ENCODE data around the gene ARX.

Gene ARX

GRCh38 chrX:25012793-25013631 is 2.8 kb downstream of the ARX start:
- no peaks in the 10 kb centered on the region for H3K4me1 ChIP-seq (ENCODE audit: low read depth, poor library complexity, severe bottlenecking)
- H3K79me2 ChIP-seq (ENCODE audit: insufficient read depth, low read depth): no peaks in the 10 kb centered on the region
- H3K27ac ChIP-seq: no peak overlapping the region
- no peak overlapping the region for H3K4me3 ChIP-seq (IDR thresholded peaks at IDR 0.05; ENCODE audit: insufficient read depth, low read depth, low read length)
- TF ChIP-seq, protein P1, sequence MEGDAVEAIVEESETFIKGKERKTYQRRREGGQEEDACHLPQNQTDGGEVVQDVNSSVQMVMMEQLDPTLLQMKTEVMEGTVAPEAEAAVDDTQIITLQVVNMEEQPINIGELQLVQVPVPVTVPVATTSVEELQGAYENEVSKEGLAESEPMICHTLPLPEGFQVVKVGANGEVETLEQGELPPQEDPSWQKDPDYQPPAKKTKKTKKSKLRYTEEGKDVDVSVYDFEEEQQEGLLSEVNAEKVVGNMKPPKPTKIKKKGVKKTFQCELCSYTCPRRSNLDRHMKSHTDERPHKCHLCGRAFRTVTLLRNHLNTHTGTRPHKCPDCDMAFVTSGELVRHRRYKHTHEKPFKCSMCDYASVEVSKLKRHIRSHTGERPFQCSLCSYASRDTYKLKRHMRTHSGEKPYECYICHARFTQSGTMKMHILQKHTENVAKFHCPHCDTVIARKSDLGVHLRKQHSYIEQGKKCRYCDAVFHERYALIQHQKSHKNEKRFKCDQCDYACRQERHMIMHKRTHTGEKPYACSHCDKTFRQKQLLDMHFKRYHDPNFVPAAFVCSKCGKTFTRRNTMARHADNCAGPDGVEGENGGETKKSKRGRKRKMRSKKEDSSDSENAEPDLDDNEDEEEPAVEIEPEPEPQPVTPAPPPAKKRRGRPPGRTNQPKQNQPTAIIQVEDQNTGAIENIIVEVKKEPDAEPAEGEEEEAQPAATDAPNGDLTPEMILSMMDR (conservative IDR thresholded peaks at IDR 0.05; ENCODE audit: low read depth, low read length): no peak
- H3K27me3 ChIP-seq (ENCODE audit: insufficient read depth, low read depth): no peaks in the 10 kb centered on the region
- H3K9ac ChIP-seq: no peak overlapping the region
- H3K4me2 ChIP-seq: no peak overlapping the region
- no peaks in the 10 kb centered on the region for H3K36me3 ChIP-seq (ENCODE audit: insufficient read depth)
- no peaks in the 10 kb centered on the region for H4K20me1 ChIP-seq (ENCODE audit: insufficient read depth)
- peak overlapping the region; percentile 49 for H2AFZ ChIP-seq (ENCODE audit: low read depth)

DNA sequence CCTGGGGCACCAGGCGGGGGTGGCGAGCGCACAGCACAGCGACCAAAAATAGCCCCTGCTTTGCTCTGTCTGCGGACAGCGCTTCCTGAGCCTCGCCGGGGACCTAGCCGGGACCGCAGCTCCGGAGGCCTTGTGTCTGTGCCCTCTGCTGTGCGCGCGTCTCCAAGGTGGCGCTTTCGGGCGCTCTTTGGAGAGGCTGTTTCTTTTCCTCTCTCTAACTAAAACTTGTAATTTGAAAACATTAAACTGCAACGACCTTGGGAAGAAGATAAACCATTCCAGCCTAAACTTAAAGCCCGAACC is 3.4 kb downstream of the ARX start:
- Histone ChIP-seq H3K4me2 (no peak overlapping the region), H3K36me3 (ENCODE audit: insufficient read depth) (no peaks in the 10 kb centered on the region), H3K9ac (no peak overlapping the region), H3K4me1 (ENCODE audit: low read depth, poor library complexity, severe bottlenecking) (no peaks in the 10 kb centered on the region), H3K79me2 (ENCODE audit: insufficient read depth, low read depth) (no peaks in the 10 kb centered on the region), H3K27ac (no peak overlapping the region), H3K27me3 (ENCODE audit: insufficient read depth, low read depth) (no peaks in the 10 kb centered on the region), H3K4me3 (IDR thresholded peaks at IDR 0.05; ENCODE audit: insufficient read depth, low read depth, low read length) (no peak overlapping the region), H2AFZ (ENCODE audit: low read depth) (no peak overlapping the region), H4K20me1 (ENCODE audit: insufficient read depth) (no peaks in the 10 kb centered on the region)
- TF ChIP-seq, protein P1 (conservative IDR thresholded peaks at IDR 0.05; ENCODE audit: low read depth, low read length): no peak

DNA sequence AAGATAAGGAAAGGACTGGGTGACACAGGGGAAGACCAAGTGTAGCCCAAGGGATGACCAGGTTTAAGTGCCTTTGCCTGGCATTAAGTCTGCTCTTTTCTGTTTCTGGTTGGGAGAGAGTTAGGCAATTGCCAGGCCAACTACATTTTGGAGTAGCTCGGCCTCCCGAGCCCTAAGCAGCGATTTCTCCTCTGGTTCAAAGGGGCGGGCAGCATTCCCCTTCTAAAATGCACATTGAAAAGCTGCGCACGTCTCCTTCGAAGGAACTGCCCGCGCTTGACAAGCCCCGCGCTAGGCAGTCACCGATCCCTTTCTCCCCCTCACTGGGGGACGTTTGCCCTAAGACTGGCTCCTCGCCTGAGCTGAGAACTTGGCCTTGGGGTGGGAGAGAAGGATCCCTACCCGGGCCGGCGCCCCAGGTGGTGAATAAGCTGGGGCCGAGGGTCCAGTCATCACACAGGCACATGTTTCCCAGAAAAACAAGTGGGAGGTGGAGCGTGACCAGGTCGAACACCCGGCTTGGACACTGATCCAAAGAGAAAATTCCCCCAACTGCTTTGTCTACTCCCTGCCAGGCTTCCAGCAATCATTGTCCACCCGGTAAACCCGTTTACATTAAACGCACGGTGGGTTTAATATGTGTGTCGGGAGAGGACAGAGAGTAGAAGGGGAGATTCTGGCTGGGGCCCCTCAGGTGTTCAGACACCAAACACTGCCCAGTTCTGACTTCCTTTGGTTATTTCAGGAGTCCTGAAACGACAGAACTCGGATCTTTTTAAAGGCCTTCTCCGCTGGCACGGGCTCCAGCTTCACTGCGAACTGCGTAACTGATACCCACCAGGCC is 4.0 kb downstream of the ARX start:
- Histone ChIP-seq H3K27me3 (ENCODE audit: insufficient read depth, low read depth) (no peaks in the 10 kb centered on the region), H3K9ac (no peak overlapping the region), H2AFZ (ENCODE audit: low read depth) (no peak overlapping the region), H3K4me1 (ENCODE audit: low read depth, poor library complexity, severe bottlenecking) (no peaks in the 10 kb centered on the region), H3K79me2 (ENCODE audit: insufficient read depth, low read depth) (no peaks in the 10 kb centered on the region), H3K4me2 (no peak overlapping the region), H3K4me3 (IDR thresholded peaks at IDR 0.05; ENCODE audit: insufficient read depth, low read depth, low read length) (no peak overlapping the region), H3K36me3 (ENCODE audit: insufficient read depth) (no peaks in the 10 kb centered on the region), H3K27ac (no peak overlapping the region), H4K20me1 (ENCODE audit: insufficient read depth) (no peaks in the 10 kb centered on the region)
- TF ChIP-seq, protein P1 (conservative IDR thresholded peaks at IDR 0.05; ENCODE audit: low read depth, low read length): no peak

DNA sequence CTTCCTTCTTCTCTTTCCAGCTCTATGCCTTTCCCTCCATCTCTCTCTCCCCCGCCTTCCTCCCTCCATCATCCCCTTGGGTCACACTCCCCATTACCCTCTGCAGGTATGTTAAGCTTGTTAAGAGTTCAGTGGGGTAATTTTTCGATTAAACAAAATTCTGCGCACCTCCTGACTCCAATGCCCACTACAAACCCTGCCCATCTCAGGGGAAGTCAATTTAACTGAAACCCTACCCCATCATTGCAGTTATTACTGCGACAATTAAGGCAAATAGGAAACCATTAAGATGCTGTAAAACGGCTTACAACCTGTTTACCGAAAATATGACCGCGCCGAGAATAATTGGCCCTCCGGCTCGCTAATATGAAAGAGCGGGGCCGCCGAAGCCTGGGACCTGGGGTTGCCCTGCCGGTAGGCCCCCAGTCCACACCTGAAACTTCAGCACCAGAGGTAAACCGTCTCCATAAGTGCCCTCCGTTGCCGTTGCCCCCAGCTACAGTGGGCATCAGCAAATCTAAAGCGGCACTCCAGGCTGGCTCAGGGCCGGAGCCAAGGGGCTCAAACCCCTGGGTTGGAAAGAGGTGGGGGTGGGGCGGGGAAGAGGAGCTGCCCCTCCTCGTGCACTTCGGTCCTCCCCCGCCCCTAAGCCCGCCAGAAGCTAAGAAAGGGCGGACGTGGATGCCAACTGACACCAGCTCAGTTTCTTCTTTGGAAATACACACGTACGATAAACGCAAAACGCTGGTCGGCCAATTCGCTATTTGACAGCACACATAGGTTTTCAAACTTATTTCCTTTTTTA is 4.8 kb downstream of the ARX start:
- no peaks in the 10 kb centered on the region for H3K4me1 ChIP-seq (ENCODE audit: low read depth, poor library complexity, severe bottlenecking)
- H3K27ac ChIP-seq: no peak overlapping the region
- H4K20me1 ChIP-seq (ENCODE audit: insufficient read depth): no peaks in the 10 kb centered on the region
- H3K27me3 ChIP-seq (ENCODE audit: insufficient read depth, low read depth): no peaks in the 10 kb centered on the region
- no peaks in the 10 kb centered on the region for H3K79me2 ChIP-seq (ENCODE audit: insufficient read depth, low read depth)
- H3K36me3 ChIP-seq (ENCODE audit: insufficient read depth): no peaks in the 10 kb centered on the region
- H2AFZ ChIP-seq (ENCODE audit: low read depth): no peak overlapping the region
- no peak overlapping the region for H3K9ac ChIP-seq
- no peak overlapping the region for H3K4me2 ChIP-seq
- TF ChIP-seq, protein P1 (conservative IDR thresholded peaks at IDR 0.05; ENCODE audit: low read depth, low read length): no peak
- no peak overlapping the region for H3K4me3 ChIP-seq (IDR thresholded peaks at IDR 0.05; ENCODE audit: insufficient read depth, low read depth, low read length)

All from KMS-11 (cell line).